Measurements from ENCODE around the gene KBTBD13.

The KBTBD13 gene

GRCh38 chr15:65052956-65053355, 23.6 kb upstream of the KBTBD13 start:
- no peak for DNase-seq (ENCODE audit: low spot score)

- peak; percentile 89 for DNase-seq (ENCODE audit: low spot score)
These were observed 22.0 kb upstream of the KBTBD13 start for GRCh38 chr15:65054333-65055200.

GRCh38 chr15:65055201-65055870, 21.2 kb upstream of the KBTBD13 start:
- DNase-seq (ENCODE audit: low spot score): no peak

- DNase-seq (ENCODE audit: low spot score): no peak
These were observed 20.4 kb upstream of the KBTBD13 start for GRCh38 chr15:65056106-65056505.

GRCh38 chr15:65056868-65057548, 19.5 kb upstream of the KBTBD13 start:
- no peak for DNase-seq (ENCODE audit: low spot score)

GRCh38 chr15:65057549-65057940, 19.0 kb upstream of the KBTBD13 start:
- no peak for DNase-seq (ENCODE audit: low spot score)

GRCh38 chr15:65058394-65059368, 17.9 kb upstream of the KBTBD13 start:
- peak; percentile 64 for DNase-seq (ENCODE audit: low spot score)

- no peak for DNase-seq (ENCODE audit: low spot score)
These were observed 17.2 kb upstream of the KBTBD13 start for GRCh38 chr15:65059369-65059750.

GRCh38 chr15:65059931-65060596, 16.5 kb upstream of the KBTBD13 start:
- no peak for DNase-seq (ENCODE audit: low spot score)

- DNase-seq (ENCODE audit: low spot score): peak; percentile 90
These were observed 15.7 kb upstream of the KBTBD13 start for GRCh38 chr15:65060641-65061397.

- DNase-seq (ENCODE audit: low spot score): no peak
These were observed 14.5 kb upstream of the KBTBD13 start for GRCh38 chr15:65062061-65062460.

- DNase-seq (ENCODE audit: low spot score): no peak
These were observed 13.8 kb upstream of the KBTBD13 start for GRCh38 chr15:65062726-65063125.

- no peak for DNase-seq (ENCODE audit: low spot score)
These were observed 10.4 kb upstream of the KBTBD13 start for GRCh38 chr15:65066001-65066634.

- no peak for DNase-seq (ENCODE audit: low spot score)
These were observed 9.8 kb upstream of the KBTBD13 start for GRCh38 chr15:65066635-65067316.

GRCh38 chr15:65067317-65067644, 9.3 kb upstream of the KBTBD13 start:
- no peak for DNase-seq (ENCODE audit: low spot score)

GRCh38 chr15:65067645-65068402, 8.7 kb upstream of the KBTBD13 start, which contains the start of gene RASL12:
RASL12 (minus strand) TSS chr15:65067991; CDS start chr15:65067835, 156 bp downstream.
- DNase-seq (ENCODE audit: low spot score): no peak

- DNase-seq (ENCODE audit: low spot score): no peak
These were observed 8.2 kb upstream of the KBTBD13 start for GRCh38 chr15:65068403-65068788.

GRCh38 chr15:65069179-65069578, 7.4 kb upstream of the KBTBD13 start:
- DNase-seq (ENCODE audit: low spot score): no peak
